Epithelial cell of esophagus (primary cell): ENCODE results near the gene HELZ.

Experiments used
- DNase-seq: peaks from one replicate; pipeline ENCODE4 v3.0.0; 2010; ENCODE audit warnings: low read depth
- H3K4me3 ChIP-seq: 2 replicates; pipeline ENCODE4 v1.5.1; 2011; ENCODE audit warnings: mild to moderate bottlenecking, low read length, control low read depth
- CTCF ChIP-seq: IDR thresholded peaks from 2 replicates; pipeline ENCODE4 v1.5.1; 2011; ENCODE audit warnings: low read depth, mild to moderate bottlenecking, low read length, control low read depth, inconsistent platforms; ENCODE audit not compliant: insufficient read depth; ENCODE audit errors: missing control alignments

The HELZ gene

GRCh38 chr17:67123699-67124098 lies 121.3 kb downstream of the HELZ start:
- DNase-seq, result no peak
- no peak overlapping the region for H3K4me3 ChIP-seq
- no peak for TF ChIP-seq CTCF

GRCh38 chr17:67121316-67121891 lies 123.6 kb downstream of the HELZ start:
- H3K4me3 ChIP-seq, result no peak overlapping the region
- no peak for TF ChIP-seq CTCF
- no peak for DNase-seq

GRCh38 chr17:67119102-67119501 lies 125.9 kb downstream of the HELZ start:
- no peak for DNase-seq
- no peak for TF ChIP-seq CTCF
- no peak overlapping the region for H3K4me3 ChIP-seq

GRCh38 chr17:67116045-67116575 lies 128.9 kb downstream of the HELZ start:
- H3K4me3 ChIP-seq, result no peak overlapping the region
- no peak for DNase-seq
- TF ChIP-seq CTCF, result no peak

- no peak for DNase-seq
- TF ChIP-seq CTCF, result no peak
- H3K4me3 ChIP-seq, result no peak overlapping the region
Measured at GRCh38 chr17:67115401-67115800, 129.6 kb downstream of the HELZ start.

GRCh38 chr17:67113486-67113885 lies 131.5 kb downstream of the HELZ start:
- H3K4me3 ChIP-seq, result no peak overlapping the region
- TF ChIP-seq CTCF, result no peak
- DNase-seq, result no peak

- DNase-seq, result no peak
- H3K4me3 ChIP-seq, result no peak overlapping the region
- no peak for TF ChIP-seq CTCF
Measured at GRCh38 chr17:67111808-67112207, 133.2 kb downstream of the HELZ start.
